HG03103 (cell line): ENCODE measurements around the gene ADGRD1.

Experiments
- ATAC-seq: cut with Tn5 transposase; IDR thresholded peaks from one replicate; pipeline ENCODE4 v1.9.1; 2021; ENCODE audit warnings: low read depth; ENCODE audit not compliant: unreplicated experiment

The ADGRD1 gene

GRCh38 chr12:131038159-131038558 is 84.5 kb downstream of the ADGRD1 start:
- no peak for ATAC-seq

- no peak for ATAC-seq
Observed at GRCh38 chr12:131038961-131039950, 85.5 kb downstream of the ADGRD1 start.

- no peak for ATAC-seq
Observed at GRCh38 chr12:131040491-131040890, 86.8 kb downstream of the ADGRD1 start.

GRCh38 chr12:131041216-131041967 is 87.7 kb downstream of the ADGRD1 start:
- no peak for ATAC-seq

GRCh38 chr12:131041968-131042833 is 88.5 kb downstream of the ADGRD1 start:
- no peak for ATAC-seq

- no peak for ATAC-seq
Observed at GRCh38 chr12:131042834-131043245, 89.1 kb downstream of the ADGRD1 start.

- ATAC-seq, result no peak
Observed at GRCh38 chr12:131043401-131043871, 89.7 kb downstream of the ADGRD1 start.

- no peak for ATAC-seq
Observed at GRCh38 chr12:131044136-131044535, 90.4 kb downstream of the ADGRD1 start.

GRCh38 chr12:131044760-131045381 is 91.2 kb downstream of the ADGRD1 start:
- ATAC-seq, result no peak

- ATAC-seq, result no peak
Observed at GRCh38 chr12:131045705-131046460, 92.2 kb downstream of the ADGRD1 start.

- ATAC-seq, result no peak
Observed at GRCh38 chr12:131046813-131047788, 93.4 kb downstream of the ADGRD1 start.

- no peak for ATAC-seq
Observed at GRCh38 chr12:131047789-131048610, 94.3 kb downstream of the ADGRD1 start.

GRCh38 chr12:131048611-131048990 is 94.9 kb downstream of the ADGRD1 start:
- no peak for ATAC-seq

GRCh38 chr12:131049002-131049401 is 95.3 kb downstream of the ADGRD1 start:
- ATAC-seq, result no peak

- no peak for ATAC-seq
Observed at GRCh38 chr12:131049549-131050339, 96.0 kb downstream of the ADGRD1 start.

GRCh38 chr12:131050463-131051154 is 96.9 kb downstream of the ADGRD1 start:
- no peak for ATAC-seq
